ENCODE data around the gene ISY1.
"Not testable (repeated sequence)": the region's sequence is repeated elsewhere in the genome, so short reads cannot be mapped to it uniquely, and the experiment has no call there.

ISY1 gene

GRCh38 chr3:129173206-129173605, 12.3 kb upstream of the ISY1 start:
- Histone ChIP-seq H3K9me3 (ENCODE audit: control insufficient read depth, low read length) (no peaks in the 10 kb centered on the region), H3K27me3 (replicated peaks; ENCODE audit: control insufficient read depth, insufficient read depth, low read length, poor library complexity, severe bottlenecking) (no peaks in the 10 kb centered on the region), H3K27ac (ENCODE audit: insufficient read depth, low read length, poor library complexity, severe bottlenecking) (no peak overlapping the region), H3K4me1 (ENCODE audit: control insufficient read depth, insufficient read depth, low read length, poor library complexity, severe bottlenecking) (peaks cover 27% of the 10 kb centered on the region), H3K4me3 (ENCODE audit: insufficient read depth, low read depth, low read length, poor library complexity, severe bottlenecking) (no peak overlapping the region), H3K36me3 (ENCODE audit: control insufficient read depth, insufficient read depth, low read length) (peaks cover 36% of the 10 kb centered on the region)
- no peak for DNase-seq

- Histone ChIP-seq H3K4me1 (ENCODE audit: control insufficient read depth, insufficient read depth, low read length, poor library complexity, severe bottlenecking) (no peaks in the 10 kb centered on the region), H3K9me3 (ENCODE audit: control insufficient read depth, low read length) (no peaks in the 10 kb centered on the region), H3K4me3 (ENCODE audit: insufficient read depth, low read depth, low read length, poor library complexity, severe bottlenecking) (no peak overlapping the region), H3K36me3 (ENCODE audit: control insufficient read depth, insufficient read depth, low read length) (peaks cover 45% of the 10 kb centered on the region), H3K27me3 (replicated peaks; ENCODE audit: control insufficient read depth, insufficient read depth, low read length, poor library complexity, severe bottlenecking) (no peaks in the 10 kb centered on the region), H3K27ac (ENCODE audit: insufficient read depth, low read length, poor library complexity, severe bottlenecking) (no peak overlapping the region)
- no peak for DNase-seq
Observed at GRCh38 chr3:129166579-129167332, 5.9 kb upstream of the ISY1 start.

- H3K4me1 ChIP-seq (ENCODE audit: control insufficient read depth, insufficient read depth, low read length, poor library complexity, severe bottlenecking); H3K9me3 ChIP-seq (ENCODE audit: control insufficient read depth, low read length); H3K27me3 ChIP-seq (replicated peaks; ENCODE audit: control insufficient read depth, insufficient read depth, low read length, poor library complexity, severe bottlenecking); DNase-seq; H3K27ac ChIP-seq (ENCODE audit: insufficient read depth, low read length, poor library complexity, severe bottlenecking); H3K4me3 ChIP-seq (ENCODE audit: insufficient read depth, low read depth, low read length, poor library complexity, severe bottlenecking): not testable (repeated sequence)
- H3K36me3 ChIP-seq (ENCODE audit: control insufficient read depth, insufficient read depth, low read length): peaks cover 34% of the 10 kb centered on the region
Observed at GRCh38 chr3:129165594-129165993, 4.7 kb upstream of the ISY1 start.

- H3K27ac ChIP-seq (ENCODE audit: insufficient read depth, low read length, poor library complexity, severe bottlenecking): no peak overlapping the region
- H3K9me3 ChIP-seq (ENCODE audit: control insufficient read depth, low read length): no peaks in the 10 kb centered on the region
- peaks cover 10% of the 10 kb centered on the region for H3K4me1 ChIP-seq (ENCODE audit: control insufficient read depth, insufficient read depth, low read length, poor library complexity, severe bottlenecking)
- no peak for DNase-seq
- peaks cover 23% of the 10 kb centered on the region for H3K36me3 ChIP-seq (ENCODE audit: control insufficient read depth, insufficient read depth, low read length)
- H3K27me3 ChIP-seq (replicated peaks; ENCODE audit: control insufficient read depth, insufficient read depth, low read length, poor library complexity, severe bottlenecking): no peaks in the 10 kb centered on the region
- H3K4me3 ChIP-seq (ENCODE audit: insufficient read depth, low read depth, low read length, poor library complexity, severe bottlenecking): no peak overlapping the region
Observed at GRCh38 chr3:129164500-129164899, 3.6 kb upstream of the ISY1 start.

- Histone ChIP-seq H3K27ac (ENCODE audit: insufficient read depth, low read length, poor library complexity, severe bottlenecking) (peak overlapping the region; percentile 21), H3K36me3 (ENCODE audit: control insufficient read depth, insufficient read depth, low read length) (peaks cover 20% of the 10 kb centered on the region), H3K4me3 (ENCODE audit: insufficient read depth, low read depth, low read length, poor library complexity, severe bottlenecking) (no peak overlapping the region), H3K4me1 (ENCODE audit: control insufficient read depth, insufficient read depth, low read length, poor library complexity, severe bottlenecking) (peaks cover 11% of the 10 kb centered on the region), H3K9me3 (ENCODE audit: control insufficient read depth, low read length) (no peaks in the 10 kb centered on the region), H3K27me3 (replicated peaks; ENCODE audit: control insufficient read depth, insufficient read depth, low read length, poor library complexity, severe bottlenecking) (no peaks in the 10 kb centered on the region)
- DNase-seq: no peak
Observed at GRCh38 chr3:129162729-129163579, 2.1 kb upstream of the ISY1 start.

- no peaks in the 10 kb centered on the region for H3K27me3 ChIP-seq (replicated peaks; ENCODE audit: control insufficient read depth, insufficient read depth, low read length, poor library complexity, severe bottlenecking)
- peaks cover 20% of the 10 kb centered on the region for H3K36me3 ChIP-seq (ENCODE audit: control insufficient read depth, insufficient read depth, low read length)
- peak overlapping the region; percentile 68 for H3K4me3 ChIP-seq (ENCODE audit: insufficient read depth, low read depth, low read length, poor library complexity, severe bottlenecking)
- H3K27ac ChIP-seq (ENCODE audit: insufficient read depth, low read length, poor library complexity, severe bottlenecking): peak overlapping the region; percentile 95
- no peak for DNase-seq
- no peaks in the 10 kb centered on the region for H3K9me3 ChIP-seq (ENCODE audit: control insufficient read depth, low read length)
- H3K4me1 ChIP-seq (ENCODE audit: control insufficient read depth, insufficient read depth, low read length, poor library complexity, severe bottlenecking): peaks cover 11% of the 10 kb centered on the region
Observed at GRCh38 chr3:129161860-129162271, 1.0 kb upstream of the ISY1 start.

- no peak for DNase-seq
- H3K27me3 ChIP-seq (replicated peaks; ENCODE audit: control insufficient read depth, insufficient read depth, low read length, poor library complexity, severe bottlenecking): no peaks in the 10 kb centered on the region
- H3K27ac ChIP-seq (ENCODE audit: insufficient read depth, low read length, poor library complexity, severe bottlenecking): no peak overlapping the region
- H3K36me3 ChIP-seq (ENCODE audit: control insufficient read depth, insufficient read depth, low read length): peaks cover 39% of the 10 kb centered on the region
- no peak overlapping the region for H3K4me3 ChIP-seq (ENCODE audit: insufficient read depth, low read depth, low read length, poor library complexity, severe bottlenecking)
- no peaks in the 10 kb centered on the region for H3K9me3 ChIP-seq (ENCODE audit: control insufficient read depth, low read length)
- H3K4me1 ChIP-seq (ENCODE audit: control insufficient read depth, insufficient read depth, low read length, poor library complexity, severe bottlenecking): no peaks in the 10 kb centered on the region
Observed at GRCh38 chr3:129144786-129145185, 16.1 kb downstream of the ISY1 start.

GRCh38 chr3:129141011-129141410, 19.9 kb downstream of the ISY1 start:
- not testable (repeated sequence) for H3K9me3 ChIP-seq (ENCODE audit: control insufficient read depth, low read length); H3K4me1 ChIP-seq (ENCODE audit: control insufficient read depth, insufficient read depth, low read length, poor library complexity, severe bottlenecking); H3K4me3 ChIP-seq (ENCODE audit: insufficient read depth, low read depth, low read length, poor library complexity, severe bottlenecking); H3K27me3 ChIP-seq (replicated peaks; ENCODE audit: control insufficient read depth, insufficient read depth, low read length, poor library complexity, severe bottlenecking); DNase-seq; H3K27ac ChIP-seq (ENCODE audit: insufficient read depth, low read length, poor library complexity, severe bottlenecking)
- H3K36me3 ChIP-seq (ENCODE audit: control insufficient read depth, insufficient read depth, low read length): peaks cover 52% of the 10 kb centered on the region

- Histone ChIP-seq H3K36me3 (ENCODE audit: control insufficient read depth, insufficient read depth, low read length) (peaks cover 42% of the 10 kb centered on the region), H3K27me3 (replicated peaks; ENCODE audit: control insufficient read depth, insufficient read depth, low read length, poor library complexity, severe bottlenecking) (no peaks in the 10 kb centered on the region), H3K4me1 (ENCODE audit: control insufficient read depth, insufficient read depth, low read length, poor library complexity, severe bottlenecking) (no peaks in the 10 kb centered on the region), H3K9me3 (ENCODE audit: control insufficient read depth, low read length) (no peaks in the 10 kb centered on the region), H3K4me3 (ENCODE audit: insufficient read depth, low read depth, low read length, poor library complexity, severe bottlenecking) (no peak overlapping the region), H3K27ac (ENCODE audit: insufficient read depth, low read length, poor library complexity, severe bottlenecking) (no peak overlapping the region)
- DNase-seq: no peak
Observed at GRCh38 chr3:129139911-129140310, 21.0 kb downstream of the ISY1 start.

- peaks cover 58% of the 10 kb centered on the region for H3K36me3 ChIP-seq (ENCODE audit: control insufficient read depth, insufficient read depth, low read length)
- H3K9me3 ChIP-seq (ENCODE audit: control insufficient read depth, low read length); DNase-seq; H3K4me1 ChIP-seq (ENCODE audit: control insufficient read depth, insufficient read depth, low read length, poor library complexity, severe bottlenecking); H3K27me3 ChIP-seq (replicated peaks; ENCODE audit: control insufficient read depth, insufficient read depth, low read length, poor library complexity, severe bottlenecking); H3K4me3 ChIP-seq (ENCODE audit: insufficient read depth, low read depth, low read length, poor library complexity, severe bottlenecking); H3K27ac ChIP-seq (ENCODE audit: insufficient read depth, low read length, poor library complexity, severe bottlenecking): not testable (repeated sequence)
Observed at GRCh38 chr3:129136275-129136674, 24.6 kb downstream of the ISY1 start.

All from effector memory CD4-positive, alpha-beta T cell (primary cell).